HG03196 (cell line): ENCODE data around the gene STK11IP.

Experiments
- ATAC-seq: cut with Tn5 transposase; IDR thresholded peaks from one replicate; pipeline ENCODE4 v1.9.1; 2021; ENCODE audit not compliant: unreplicated experiment

The STK11IP gene

DNA sequence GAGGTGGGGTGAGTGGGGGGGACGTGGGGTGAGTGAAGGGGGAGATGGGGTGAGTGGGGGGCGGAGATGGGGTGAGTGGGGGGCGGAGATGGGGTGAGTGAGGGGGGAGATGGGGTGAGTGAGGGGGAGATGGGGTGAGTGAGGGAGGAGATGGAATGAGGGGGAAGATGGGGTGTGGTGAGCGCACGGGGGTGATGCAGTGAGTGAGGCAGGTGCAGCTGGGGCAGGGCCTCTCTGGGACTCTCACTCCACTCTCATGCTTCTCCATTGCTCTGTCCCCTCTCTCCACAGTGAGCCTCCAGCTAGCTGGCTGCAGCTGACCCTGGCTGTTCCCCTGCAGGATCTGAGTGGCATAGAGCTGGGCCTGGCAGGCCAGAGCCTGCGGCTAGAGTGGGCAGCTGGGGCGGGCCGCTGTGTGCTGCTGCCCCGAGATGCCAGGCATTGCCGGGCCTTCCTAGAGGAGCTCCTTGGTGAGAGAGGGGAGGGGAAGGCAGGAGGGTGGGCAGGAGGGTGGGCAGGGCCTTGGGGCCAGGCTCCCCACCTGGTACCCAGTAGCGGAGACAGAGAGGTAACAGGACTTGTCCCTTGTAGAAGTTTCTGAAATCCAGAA, 15.9 kb downstream of the STK11IP start:
- ATAC-seq: no peak

DNA sequence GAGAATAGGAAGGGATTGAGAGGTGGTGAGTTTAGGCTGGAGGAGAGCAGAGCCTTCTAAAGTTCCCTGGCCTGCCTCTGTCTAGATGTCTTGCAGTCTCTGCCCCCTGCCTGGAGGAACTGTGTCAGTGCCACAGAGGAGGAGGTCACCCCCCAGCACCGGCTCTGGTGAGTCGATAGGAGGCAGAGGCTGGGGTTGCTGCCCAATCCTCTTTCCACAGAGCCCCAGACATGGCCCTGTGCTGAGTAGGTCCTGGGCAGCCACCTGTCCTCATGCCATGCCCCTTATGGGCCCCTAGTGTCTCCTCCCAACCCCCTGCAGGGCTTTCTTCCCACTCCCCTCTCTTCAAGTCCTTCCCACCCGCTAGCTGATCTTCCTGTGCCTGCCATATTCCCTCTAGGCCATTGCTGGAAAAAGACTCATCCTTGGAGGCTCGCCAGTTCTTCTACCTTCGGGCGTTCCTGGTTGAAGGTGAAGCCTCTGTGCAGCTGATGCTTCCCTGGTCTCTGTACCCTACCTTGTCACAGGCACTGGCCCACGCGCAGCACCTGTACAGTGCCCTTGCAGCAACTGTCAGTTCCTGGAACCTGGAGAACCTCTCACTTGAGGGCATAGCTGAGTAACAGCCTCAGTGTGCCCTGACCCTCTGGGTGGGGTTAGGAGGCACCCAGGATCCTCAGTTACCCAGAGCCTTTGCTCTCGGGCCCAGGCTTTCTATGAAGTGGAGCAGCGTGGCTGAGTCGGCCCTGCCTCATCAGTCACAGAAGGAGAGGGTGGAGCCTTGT, 16.6 kb downstream of the STK11IP start:
- ATAC-seq: no peak

DNA sequence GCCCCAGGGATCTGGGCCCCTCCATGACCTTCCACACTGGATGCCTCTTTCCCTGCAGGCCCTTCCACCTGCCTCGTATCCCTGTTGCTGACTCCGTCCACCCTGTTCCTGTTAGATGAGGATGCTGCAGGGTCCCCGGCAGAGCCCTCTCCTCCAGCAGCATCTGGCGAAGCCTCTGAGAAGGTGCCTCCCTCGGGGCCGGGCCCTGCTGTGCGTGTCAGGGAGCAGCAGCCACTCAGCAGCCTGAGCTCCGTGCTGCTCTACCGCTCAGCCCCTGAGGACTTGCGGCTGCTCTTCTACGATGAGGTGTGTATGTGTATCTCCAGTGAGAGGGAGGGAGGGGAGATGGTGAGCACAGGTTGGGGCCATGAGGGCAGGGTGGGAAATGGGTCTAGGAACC, 17.4 kb downstream of the STK11IP start:
- ATAC-seq: no peak

DNA sequence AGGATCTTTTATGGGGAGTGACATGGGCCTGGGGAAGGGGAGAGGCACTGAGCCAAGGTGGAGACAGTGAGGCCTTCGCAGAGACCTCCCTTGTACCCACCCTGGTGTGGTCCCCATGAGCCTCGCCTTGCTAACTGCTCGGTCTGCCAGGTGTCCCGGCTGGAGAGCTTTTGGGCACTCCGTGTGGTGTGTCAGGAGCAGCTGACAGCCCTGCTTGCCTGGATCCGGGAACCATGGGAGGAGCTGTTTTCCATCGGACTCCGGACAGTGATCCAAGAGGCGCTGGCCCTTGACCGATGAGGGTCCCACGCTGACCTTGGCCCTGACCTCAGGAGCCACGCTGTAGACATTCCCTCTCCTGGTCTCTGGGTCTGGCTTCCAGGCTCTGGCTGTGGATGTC, 18.2 kb downstream of the STK11IP start:
- no peak for ATAC-seq

DNA sequence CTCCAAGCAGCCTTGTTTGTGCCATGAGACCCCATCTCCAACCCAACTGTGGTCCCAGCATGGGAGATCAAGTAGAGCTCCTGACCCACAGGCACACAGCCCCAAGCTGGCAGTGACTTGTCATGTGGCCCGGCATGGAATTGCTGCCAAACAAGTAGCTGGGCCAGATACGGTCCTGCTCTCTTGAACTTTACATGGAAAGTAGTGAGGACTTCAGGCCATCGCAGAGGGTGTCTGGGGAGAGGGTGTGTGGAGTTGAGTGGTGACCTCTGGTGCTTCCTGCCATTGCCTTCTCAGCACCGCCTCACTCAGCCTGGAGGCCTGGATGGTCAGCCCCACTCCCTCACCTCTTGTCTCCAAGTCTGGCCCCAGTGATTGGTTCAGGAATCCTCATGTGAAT, 18.9 kb downstream of the STK11IP start:
- no peak for ATAC-seq

DNA sequence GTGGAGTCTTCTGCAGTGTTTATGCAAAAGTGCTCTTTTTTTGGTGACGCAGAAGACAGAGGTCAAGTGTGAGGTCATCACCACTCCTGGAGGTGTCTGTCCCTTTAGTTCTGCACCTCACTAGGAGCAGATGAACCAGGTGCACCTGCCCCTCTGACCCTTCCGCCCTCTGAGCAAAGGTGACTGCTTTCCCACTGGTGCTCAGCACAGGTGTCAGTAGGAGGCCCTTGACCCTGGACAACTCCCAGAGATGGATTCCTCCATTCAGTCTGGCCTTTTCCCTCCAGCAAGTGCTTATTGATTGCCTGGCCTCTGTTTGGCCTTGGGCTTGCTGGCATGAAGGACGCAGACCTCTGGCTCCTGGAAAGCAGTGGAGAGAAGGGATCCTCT, 21.1 kb downstream of the STK11IP start:
- ATAC-seq: no peak

DNA sequence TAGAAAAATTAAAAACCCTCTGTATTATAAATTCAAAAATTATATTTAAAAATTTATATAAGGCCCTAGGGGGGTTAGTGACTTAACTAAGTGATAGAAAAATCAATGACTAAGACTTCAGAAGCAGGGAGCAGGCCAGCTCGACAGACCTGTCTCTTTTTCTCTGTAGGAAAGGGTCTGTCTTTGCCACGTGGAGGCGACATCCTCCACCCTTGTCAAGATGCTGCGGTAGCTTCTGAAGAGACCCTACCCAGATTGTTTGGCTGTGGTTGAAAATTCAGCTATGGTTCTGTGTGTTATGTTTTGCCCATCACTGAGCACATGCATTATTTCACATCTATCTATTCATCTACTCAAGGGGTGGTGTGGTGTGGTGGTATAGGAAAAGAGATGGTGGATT, 21.6 kb downstream of the STK11IP start:
- ATAC-seq: no peak

DNA sequence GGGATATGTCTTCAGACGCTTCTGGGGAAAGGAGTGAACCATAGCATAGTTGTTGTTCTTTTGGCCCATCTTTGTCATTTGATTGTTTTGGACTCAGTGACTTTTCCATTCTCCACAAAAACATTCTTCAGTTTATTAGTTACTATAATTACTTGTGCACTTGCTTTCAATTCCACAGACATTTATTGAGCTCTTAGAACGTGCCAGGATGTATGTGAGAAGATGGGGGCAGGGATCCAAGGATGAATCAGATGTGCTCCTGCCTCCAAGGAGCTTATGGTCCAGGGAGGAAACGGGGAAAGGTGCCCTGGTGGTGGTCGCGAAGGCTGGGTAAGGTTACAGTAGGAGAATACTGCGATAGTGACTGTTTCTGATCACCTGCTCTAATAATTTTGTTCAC, 22.9 kb downstream of the STK11IP start:
- no peak for ATAC-seq

DNA sequence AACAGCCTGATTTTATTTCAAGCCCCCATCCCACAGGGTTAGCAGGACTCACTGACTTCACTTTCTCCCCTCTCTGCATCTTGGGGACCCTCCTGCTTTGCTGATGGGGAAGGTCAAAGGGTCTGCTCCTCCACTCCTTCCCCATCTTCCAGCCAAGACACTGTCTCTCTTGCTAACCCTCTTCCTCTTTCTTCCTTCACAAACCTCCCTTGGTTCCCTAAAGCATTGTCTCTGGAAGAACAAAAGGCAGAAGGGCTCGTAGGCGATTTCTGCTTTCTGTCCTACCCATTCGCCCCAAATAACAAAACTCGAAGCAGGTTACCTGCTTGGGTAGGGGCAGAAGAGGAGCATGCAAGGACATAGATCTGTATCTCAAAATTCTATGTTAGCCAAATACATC, 24.3 kb downstream of the STK11IP start:
- ATAC-seq: no peak

DNA sequence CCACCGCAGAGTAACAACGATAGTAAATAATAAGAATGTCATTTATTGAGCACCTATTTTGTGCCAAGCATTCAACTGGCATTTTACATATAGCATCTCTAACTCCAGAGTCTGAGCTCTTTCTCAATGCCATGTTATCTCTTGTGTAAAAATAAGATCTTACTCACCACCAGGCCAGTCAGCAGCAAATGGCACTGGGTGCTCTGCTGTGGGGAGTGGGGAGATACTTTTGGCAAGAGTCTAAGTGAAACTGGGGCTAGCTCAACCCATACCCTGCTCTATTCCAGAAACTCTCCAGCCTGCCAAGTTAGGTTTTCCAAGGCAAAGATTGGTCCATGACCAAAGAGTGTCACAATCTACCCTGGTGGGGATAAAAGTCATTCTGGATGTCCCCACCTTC, 24.8 kb downstream of the STK11IP start:
- ATAC-seq: no peak

DNA sequence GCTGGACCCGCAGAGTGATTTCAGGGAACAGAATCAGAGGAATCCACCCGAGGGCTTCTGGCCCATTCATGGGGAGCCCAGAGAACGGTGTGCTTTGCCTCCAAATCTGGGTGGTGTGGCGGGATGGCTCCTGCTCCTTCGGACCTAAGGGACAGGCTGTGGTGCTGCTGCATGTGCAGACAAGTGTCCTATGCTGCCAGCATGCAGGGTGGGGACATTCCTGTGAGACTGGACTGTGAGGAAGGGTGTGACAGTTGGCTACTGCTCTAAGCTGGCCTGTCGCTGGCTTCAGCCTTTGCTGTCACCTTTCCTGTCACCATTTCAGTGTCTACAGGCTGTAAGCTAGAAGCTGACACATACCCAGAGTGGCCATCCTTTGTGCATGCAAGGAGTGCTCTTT, 26.9 kb downstream of the STK11IP start:
- no peak for ATAC-seq

DNA sequence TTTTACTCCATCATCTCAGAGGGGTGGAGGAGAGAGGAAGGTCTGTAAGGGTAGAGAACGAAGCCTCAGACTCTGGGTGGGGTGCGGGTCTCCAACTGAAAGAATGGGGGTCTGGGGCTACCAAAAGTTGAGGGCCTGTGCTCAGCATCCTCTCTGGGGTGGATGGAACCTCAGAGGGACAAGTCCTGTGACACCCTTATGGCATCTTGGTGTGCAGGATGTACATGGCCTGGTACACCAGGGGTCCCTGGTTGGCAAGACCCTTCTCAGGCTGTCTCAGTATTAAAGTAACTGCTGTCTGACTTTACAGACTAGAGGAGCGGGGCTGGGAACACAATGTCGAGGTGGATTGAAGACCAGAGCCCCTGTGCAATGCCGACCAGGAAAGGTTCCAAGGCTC, 27.5 kb downstream of the STK11IP start:
- no peak for ATAC-seq

DNA sequence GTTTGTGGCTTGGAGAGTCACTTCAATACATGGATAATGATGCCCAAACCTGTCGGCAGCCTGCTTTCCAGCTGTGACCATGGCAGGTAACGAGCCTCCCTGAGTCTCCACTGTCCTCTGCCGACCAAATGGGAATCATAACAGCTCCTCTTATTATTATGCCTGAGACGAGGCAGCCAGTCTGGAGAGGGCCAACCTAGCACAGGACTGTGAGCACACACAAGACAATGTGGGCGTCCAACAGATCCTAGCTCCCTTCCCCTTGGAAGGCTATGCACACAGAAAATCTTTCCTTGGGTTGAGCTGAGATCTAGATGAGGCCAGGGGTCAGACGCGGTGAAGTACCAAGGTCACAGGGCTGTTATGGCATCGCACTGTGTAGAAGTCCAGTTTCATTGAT, 28.9 kb downstream of the STK11IP start:
- no peak for ATAC-seq

DNA sequence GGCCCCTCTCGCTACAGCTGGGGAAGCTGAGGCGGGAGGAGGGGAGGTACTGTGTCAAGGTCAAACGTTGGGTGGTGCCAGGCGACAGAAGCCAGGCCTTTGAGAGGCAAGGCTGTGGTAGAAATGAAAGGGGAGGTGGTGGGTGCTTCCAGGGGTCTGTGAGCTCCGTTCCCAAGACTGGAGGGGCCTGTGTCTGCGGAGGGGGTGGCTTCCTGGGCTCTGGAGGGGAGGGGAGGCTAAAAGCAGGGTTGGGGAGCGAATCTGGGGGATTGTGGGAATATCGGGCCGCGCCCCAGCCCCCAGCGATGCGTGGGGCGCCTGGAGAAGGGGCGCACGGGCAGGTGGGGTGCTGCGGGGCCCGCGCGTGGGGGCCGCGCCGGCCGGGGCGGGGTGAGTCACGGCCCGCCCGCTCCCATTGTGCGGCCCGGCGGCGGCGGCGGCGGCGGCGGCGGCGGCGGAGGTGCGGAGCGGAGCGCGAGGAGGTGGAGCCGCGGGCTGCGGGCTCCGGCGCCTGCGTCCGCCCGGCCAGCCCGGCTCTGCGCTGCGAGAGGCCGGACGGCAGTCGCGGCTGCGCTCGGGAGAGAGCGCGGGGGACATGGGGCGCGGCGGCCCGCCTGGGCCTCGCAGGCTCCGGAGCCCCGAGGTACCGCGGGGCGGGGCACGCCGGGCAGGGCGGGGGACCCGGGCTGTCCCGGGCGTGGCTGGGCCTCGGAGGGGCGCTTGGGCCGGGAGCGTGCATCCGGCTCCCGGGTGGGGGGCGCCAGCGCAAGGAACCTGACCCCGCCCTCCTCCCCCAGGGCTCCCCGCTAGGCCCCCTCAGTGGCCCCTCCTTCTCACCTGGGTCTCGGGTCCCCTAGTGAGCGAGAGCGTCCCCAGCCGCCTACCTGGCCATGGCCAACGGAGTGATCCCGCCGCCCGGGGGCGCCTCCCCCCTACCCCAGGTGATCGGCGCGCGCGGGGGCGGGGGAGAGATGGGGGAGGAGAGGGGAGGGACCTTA, 29.7 kb downstream of the STK11IP start, which contains the start of gene SLC4A3:
Gene SLC4A3 (plus strand): TSS at position 528 of the 998 bp plus-strand sequence. CDS start 363 bp downstream, at position 891.
- no peak for ATAC-seq

DNA sequence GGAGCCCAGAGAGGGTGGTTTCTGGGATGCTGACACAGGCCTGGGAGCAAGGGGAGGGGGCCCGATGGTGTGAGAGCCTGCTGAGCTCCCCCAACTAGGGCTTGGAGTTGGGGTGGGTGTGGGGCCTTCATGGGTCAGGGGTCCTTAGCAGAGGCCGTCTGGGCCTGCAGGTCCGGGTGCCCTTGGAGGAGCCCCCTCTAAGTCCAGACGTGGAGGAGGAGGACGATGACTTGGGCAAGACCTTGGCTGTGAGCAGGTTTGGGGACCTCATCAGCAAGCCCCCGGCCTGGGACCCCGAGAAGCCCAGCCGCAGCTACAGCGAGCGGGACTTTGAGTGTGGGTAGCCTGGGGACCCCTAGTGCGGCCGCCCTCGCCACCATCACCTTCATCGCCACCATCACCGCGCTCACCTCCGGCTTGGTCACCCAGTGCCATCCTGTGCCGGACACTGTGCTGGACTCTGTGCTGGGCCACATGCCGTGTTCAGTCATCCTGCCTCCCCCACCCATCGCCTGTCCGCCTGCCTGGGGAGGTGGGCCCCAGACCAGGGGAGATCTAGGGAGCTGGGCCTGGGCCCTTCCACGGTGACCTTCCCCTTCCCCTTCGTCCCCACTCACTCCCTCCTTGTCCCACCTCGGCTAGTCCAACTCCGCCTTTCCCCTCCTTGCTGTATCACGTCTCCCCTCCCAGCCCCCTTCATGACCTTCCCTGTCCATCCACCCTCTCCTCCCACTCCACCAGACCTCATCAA, 30.8 kb downstream of the STK11IP start:
- no peak for ATAC-seq

DNA sequence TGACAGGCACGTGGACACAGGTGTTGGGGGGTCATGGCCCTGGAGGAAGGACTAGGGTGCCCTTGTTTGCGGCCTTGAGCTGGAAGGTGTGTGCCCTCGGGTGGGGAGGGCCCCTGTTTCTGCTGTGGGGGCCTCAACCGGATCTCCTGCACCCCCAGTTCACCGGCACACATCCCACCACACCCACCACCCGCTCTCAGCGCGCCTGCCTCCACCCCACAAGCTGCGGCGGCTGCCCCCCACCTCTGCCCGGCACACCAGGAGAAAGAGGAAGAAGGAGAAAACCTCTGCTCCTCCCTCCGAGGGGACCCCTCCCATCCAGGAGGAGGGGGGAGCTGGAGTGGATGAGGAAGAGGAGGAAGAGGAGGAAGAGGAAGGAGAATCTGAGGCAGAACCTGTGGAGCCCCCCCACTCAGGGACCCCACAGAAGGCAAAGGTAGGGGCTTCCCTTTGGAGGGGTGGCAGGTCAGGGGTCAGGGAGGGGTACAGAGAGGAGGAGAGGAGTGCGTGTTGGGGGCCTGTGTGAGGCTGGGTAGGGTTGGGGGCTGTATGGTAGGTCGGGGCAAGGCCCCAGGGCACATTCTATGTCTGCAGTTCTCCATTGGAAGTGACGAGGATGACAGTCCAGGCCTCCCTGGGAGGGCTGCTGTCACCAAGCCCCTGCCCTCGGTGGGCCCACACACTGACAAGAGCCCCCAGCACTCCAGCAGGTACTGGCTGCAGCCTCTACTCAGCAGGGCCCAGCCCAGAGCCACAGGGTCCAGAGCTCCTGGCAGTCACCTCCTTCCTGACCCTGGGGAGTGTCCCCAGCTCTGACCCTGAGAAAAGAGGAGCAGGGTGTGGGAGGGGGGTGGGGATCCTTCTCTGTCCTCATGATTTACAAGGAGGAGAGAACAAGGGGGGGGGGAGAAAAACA, 31.6 kb downstream of the STK11IP start:
- no peak for ATAC-seq

DNA sequence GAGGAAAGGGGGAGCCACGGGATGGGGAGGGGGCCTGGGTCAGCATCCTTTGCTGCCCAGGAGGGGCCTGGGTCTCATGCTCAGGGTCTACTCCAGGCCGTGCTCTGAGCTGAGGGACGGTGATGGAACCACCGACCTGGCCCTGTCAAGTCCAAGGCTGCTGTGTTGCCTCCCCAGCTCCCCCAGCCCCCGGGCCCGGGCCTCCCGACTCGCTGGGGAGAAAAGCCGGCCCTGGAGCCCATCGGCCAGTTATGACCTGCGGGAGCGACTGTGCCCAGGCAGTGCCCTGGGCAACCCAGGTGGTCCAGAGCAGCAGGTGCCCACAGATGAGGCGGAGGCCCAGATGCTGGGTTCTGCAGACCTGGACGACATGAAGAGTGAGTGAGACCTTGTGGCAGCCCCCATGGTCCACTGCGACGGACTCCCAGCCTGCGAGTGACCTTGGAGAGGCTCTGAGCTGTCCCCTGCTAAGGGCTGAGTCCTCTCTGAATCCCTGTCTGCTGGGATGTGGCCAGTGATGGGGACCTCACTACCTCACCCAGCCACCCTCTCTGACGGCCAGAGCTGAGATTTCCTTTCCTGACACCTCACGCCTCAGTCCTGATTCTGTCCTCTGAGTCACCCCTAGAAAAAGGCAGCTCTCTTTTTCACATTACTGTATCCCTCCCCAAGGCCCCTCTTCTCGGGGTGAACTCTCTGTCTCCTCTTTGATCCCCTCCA, 32.5 kb downstream of the STK11IP start:
- no peak for ATAC-seq

DNA sequence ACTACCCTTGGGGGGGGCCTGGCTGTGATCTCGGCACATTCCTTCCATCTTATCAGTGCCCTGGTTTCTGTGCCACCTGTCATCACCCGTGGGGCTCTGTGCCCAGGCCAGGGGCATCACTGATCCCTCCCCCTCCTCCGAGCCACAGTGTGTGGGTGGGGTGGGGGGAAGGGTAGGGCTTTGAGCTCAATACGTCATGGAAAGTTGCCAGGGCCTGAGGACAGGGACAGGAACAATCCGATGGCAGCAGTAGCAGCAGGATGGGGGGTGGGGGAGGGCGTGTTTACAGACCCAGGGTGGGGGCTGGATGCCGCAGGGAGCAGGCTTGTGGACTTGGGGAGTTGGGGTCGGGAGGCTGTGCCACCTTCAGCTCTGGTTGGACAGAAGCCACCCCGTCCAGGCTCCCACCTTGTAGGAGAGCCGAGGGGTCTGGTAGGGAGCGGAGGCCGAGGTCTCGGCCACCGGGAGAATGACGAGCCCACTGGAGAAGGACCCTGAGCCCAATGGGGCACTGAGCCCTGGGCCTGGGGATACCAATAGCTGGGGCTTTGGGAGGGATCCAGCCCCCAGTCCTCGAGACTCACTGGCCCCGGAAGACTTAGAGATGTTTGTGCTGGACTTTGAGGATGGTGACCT, 33.2 kb downstream of the STK11IP start:
- no peak for ATAC-seq
